LNCAP (cell line): Measurements from ENCODE around the gene ATP5F1D.

ENCODE experiments used
- CTCF ChIP-seq: fragments of 450-650 bp; IDR thresholded peaks from 2 replicates; pipeline ENCODE4 v1.5.1; 2017; ENCODE audit warnings: mild to moderate bottlenecking

ATP5F1D gene

DNA sequence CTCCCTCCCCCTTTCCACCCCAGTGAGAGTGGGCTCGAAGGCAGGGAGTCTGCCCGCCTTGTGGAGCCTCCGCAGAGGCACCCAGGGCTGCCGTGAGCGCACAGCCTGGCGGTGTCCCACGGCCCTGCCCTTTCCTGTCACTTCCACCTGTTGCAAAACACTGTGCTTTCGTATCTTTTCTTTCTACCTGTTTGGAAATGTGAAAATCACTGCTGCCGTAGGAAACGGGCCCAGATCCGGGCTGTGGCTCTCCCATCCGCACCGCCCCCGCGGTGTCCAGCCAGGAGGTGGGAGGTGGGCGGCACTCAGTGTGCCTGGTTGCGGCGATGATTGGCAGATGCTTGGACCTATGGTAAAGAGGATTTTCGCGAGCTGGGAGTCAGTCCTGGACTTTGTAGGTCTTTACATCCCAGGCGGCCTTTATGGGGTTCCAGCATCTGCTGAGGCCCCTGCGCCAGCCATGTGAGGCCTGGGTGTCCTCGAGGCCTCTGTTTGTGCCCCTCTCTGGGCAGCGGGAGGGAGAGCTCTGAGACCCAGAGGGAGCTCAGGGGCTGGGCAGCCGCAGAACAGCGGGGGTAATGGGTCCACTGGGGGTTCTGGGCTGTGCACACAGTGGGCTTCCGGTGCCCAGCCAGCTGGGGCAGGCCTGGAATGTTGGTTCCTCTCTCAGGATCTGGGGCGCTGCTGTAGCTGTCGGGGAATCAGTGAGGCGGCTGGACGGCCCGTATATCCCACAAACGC, 29.9 kb upstream of the ATP5F1D start:
- TF ChIP-seq CTCF: no peak

- TF ChIP-seq CTCF: no peak
Measured at GRCh38 chr19:1213391-1214286, 27.9 kb upstream of the ATP5F1D start.

DNA sequence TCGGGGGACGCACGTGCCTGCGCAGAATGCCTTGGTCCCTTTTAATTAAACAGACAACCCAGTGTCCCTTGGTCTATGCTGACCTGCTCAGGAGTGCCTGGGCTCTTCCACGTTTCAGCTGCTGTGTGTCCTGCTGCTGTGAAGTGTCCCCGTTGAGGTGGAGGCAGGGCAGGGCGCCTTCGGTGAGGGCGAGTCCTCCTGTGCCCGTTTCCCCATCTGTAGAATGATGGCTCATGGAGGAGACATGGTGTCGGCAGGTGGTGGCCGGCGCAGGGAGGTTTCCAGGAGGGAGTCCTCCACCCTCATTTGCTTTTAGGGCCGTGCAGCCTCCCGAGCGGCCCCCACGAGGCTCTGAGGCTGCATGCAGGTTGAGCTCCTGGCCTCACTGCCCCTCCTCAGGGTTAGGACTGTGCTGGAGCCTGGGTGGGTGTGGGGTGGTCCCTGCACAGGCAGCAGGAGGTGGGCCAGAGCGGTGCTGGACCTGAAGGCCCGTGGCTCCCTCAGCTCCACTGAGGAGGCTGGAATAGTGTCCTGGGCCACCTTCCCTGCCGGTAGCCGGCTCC, 27.2 kb upstream of the ATP5F1D start:
- no peak for TF ChIP-seq CTCF

GRCh38 chr19:1214862-1215731, 26.5 kb upstream of the ATP5F1D start:
- TF ChIP-seq CTCF: no peak

DNA sequence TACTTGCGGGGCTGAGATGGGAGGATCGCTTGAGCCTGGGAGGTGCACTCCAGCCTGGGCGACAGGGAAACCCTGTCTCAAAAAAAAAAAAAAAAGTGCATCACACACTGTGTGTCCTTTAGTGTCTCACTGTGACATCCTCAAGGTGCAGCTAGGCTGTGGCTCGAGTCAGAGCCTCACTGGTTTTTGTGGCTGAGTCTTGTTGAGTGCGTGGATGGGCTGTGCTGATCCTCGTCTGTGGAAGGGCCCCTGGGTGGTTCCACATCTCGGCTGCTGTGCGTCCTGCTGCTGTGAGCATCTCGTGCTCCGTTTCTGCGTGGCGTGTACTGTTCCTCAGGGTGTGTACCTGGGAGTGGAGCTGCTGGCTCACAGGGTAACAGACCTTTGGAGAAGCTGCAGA, 24.8 kb upstream of the ATP5F1D start:
- TF ChIP-seq CTCF: no peak

DNA sequence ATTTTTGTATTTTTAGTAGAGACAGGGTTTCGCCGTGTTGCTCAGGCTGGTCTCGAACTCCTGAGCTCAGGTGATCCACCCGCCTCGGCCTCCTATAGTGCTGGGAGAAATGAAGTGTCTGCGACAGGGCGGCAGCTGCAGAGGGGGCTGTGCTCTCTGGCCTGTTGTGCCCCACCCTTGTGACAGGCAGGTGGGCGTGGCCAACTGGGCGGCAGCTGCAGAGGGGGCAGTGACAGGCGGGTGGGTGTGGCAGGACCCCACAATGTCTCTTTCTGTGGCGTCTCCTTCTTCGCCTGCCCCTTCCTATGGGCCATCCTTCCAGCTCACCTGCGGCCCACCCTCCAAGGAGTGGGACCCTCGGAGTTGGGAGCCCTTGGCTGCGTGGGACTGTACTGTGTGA, 24.2 kb upstream of the ATP5F1D start:
- TF ChIP-seq CTCF: no peak
